Neural cell (in vitro differentiated cells): ENCODE measurements around the gene PRAMEF20. TPM values are rescaled to one million over a fixed set of nuclear protein-coding genes. Genes with fewer than 3 reads are reported as not detected.

Source experiments
- H2AFZ ChIP-seq: fragments of 200-600, 300-800 bp; sonication (generic), shearing (Covaris generic); 2 replicates; pipeline ENCODE4 v1.6.0; 2014; ENCODE audit warnings: low read depth, mild to moderate bottlenecking, antibody characterized with exemption, low read length, moderate library complexity
- H3F3A ChIP-seq: fragments of 200-600 bp; shearing (Covaris generic); 2 replicates; pipeline ENCODE4 v1.6.1; 2016; ENCODE audit warnings: mild to moderate bottlenecking, moderate library complexity, mixed read lengths, antibody characterized with exemption, low read length; ENCODE audit not compliant: insufficient read depth, poor library complexity, severe bottlenecking
- H3K27ac ChIP-seq: fragments of 200-600, 300-800 bp; sonication (generic), shearing (Covaris generic); 2 replicates; pipeline ENCODE4 v1.5.1; 2014; ENCODE audit warnings: mild to moderate bottlenecking, low read length, moderate library complexity
- H3K27me3 ChIP-seq: fragments of 300-800, 200-600 bp; sonication (generic), shearing (Covaris generic); 2 replicates; pipeline ENCODE4 v1.6.0; 2014; ENCODE audit warnings: mild to moderate bottlenecking, low read depth, low read length, moderate library complexity; ENCODE audit not compliant: insufficient read depth
- H3K36me3 ChIP-seq: fragments of 300-800, 200-600 bp; sonication (generic), shearing (Covaris generic); 2 replicates; pipeline ENCODE4 v1.5.1; 2014; ENCODE audit warnings: mild to moderate bottlenecking, antibody characterized with exemption, low read length, moderate library complexity; ENCODE audit not compliant: insufficient read depth
- H3K4me2 ChIP-seq: fragments of 300-800, 200-600 bp; sonication (generic), shearing (Covaris generic); 2 replicates; pipeline ENCODE4 v1.6.0; 2014; ENCODE audit warnings: mild to moderate bottlenecking, low read length
- H3K4me3 ChIP-seq: fragments of 300-800, 200-600 bp; sonication (generic), shearing (Covaris generic); 2 replicates; pipeline ENCODE4 v1.5.1; 2014; ENCODE audit warnings: mild to moderate bottlenecking, low read length, moderate library complexity
- H3K79me2 ChIP-seq: fragments of 200-600 bp; shearing (Covaris generic); replicated peaks from 2 replicates; pipeline ENCODE4 v1.6.0; 2014; ENCODE audit warnings: mild to moderate bottlenecking, low read length, moderate library complexity; ENCODE audit not compliant: insufficient read depth
- H3K9ac ChIP-seq: fragments of 300-800, 200-600 bp; sonication (generic), shearing (Covaris generic); 2 replicates; pipeline ENCODE4 v1.6.1; 2016; ENCODE audit warnings: mild to moderate bottlenecking, low read length, mixed read lengths
- H3K9me2 ChIP-seq: fragments of 200-600 bp; shearing (Covaris generic); 2 replicates; pipeline ENCODE4 v1.6.1; 2016; ENCODE audit warnings: mild to moderate bottlenecking, low read length, mixed read lengths; ENCODE audit not compliant: insufficient read depth
- H3K9me3 ChIP-seq: fragments of 200-600, 300-800 bp; sonication (generic), shearing (Covaris generic); 2 replicates; pipeline ENCODE4 v1.6.1; 2016; ENCODE audit warnings: mild to moderate bottlenecking, mixed run types, low read length, moderate library complexity, mixed read lengths
- H4K20me1 ChIP-seq: fragments of 200-600 bp; shearing (Covaris generic); 2 replicates; pipeline ENCODE4 v1.6.1; 2016; ENCODE audit warnings: mild to moderate bottlenecking, mixed run types; ENCODE audit not compliant: insufficient read depth
- EP300 ChIP-seq: fragments of 450-650 bp; conservative IDR thresholded peaks from 2 replicates; pipeline ENCODE4 v1.6.1; 2014; ENCODE audit warnings: antibody characterized with exemption, mild to moderate bottlenecking, moderate library complexity; ENCODE audit not compliant: poor library complexity, severe bottlenecking
- EZH2 ChIP-seq: fragments of 200-600, 300-800 bp; shearing (Covaris generic), sonication (generic); IDR thresholded peaks from 2 replicates; pipeline ENCODE4 v1.6.1; 2014; ENCODE audit warnings: antibody characterized with exemption, low read length, borderline replicate concordance, mild to moderate bottlenecking; ENCODE audit not compliant: insufficient read depth, poor library complexity, severe bottlenecking
- MXI1 ChIP-seq: fragments of 450-650 bp; conservative IDR thresholded peaks from 2 replicates; pipeline ENCODE4 v1.6.1; 2014; ENCODE audit warnings: antibody characterized with exemption, mild to moderate bottlenecking; ENCODE audit not compliant: poor library complexity, severe bottlenecking
- POLR2AphosphoS5 ChIP-seq: IDR thresholded peaks from 2 replicates; pipeline ENCODE4 v1.6.1; 2012
- RAD21 ChIP-seq: fragments of 450-650 bp; conservative IDR thresholded peaks from 2 replicates; pipeline ENCODE4 v1.6.1; 2014; ENCODE audit warnings: antibody characterized with exemption, mild to moderate bottlenecking, moderate library complexity
- SMC3 ChIP-seq: fragments of 450-650 bp; conservative IDR thresholded peaks from 2 replicates; pipeline ENCODE4 v1.6.1; 2014; ENCODE audit warnings: antibody characterized with exemption, mild to moderate bottlenecking, moderate library complexity; ENCODE audit not compliant: poor library complexity
- TAF1 ChIP-seq: IDR thresholded peaks from 2 replicates; pipeline ENCODE4 v1.6.1; 2012; ENCODE audit warnings: low read depth
- polyA plus RNA-seq: library from polyadenylated mRNA; depleted of rRNA; stranded (reverse); fragments of >200 nt; gene quantifications from 2 replicates; pipeline ENCODE4 v1.2.3, GENCODE V29; 2014
- TF ChIP-seq, protein P1 (sequence below): IDR thresholded peaks from 2 replicates; pipeline ENCODE4 v1.6.1; 2012; ENCODE audit warnings: borderline replicate concordance
- TF ChIP-seq, protein P2 (sequence below): fragments of 450-650 bp; IDR thresholded peaks from 2 replicates; pipeline ENCODE4 v1.5.1; 2014; ENCODE audit warnings: antibody characterized with exemption, mild to moderate bottlenecking, moderate library complexity; ENCODE audit not compliant: poor library complexity, severe bottlenecking

PRAMEF20 gene
- polyA plus RNA-seq, 1 donor from 2014 or later, result not detected

DNA sequence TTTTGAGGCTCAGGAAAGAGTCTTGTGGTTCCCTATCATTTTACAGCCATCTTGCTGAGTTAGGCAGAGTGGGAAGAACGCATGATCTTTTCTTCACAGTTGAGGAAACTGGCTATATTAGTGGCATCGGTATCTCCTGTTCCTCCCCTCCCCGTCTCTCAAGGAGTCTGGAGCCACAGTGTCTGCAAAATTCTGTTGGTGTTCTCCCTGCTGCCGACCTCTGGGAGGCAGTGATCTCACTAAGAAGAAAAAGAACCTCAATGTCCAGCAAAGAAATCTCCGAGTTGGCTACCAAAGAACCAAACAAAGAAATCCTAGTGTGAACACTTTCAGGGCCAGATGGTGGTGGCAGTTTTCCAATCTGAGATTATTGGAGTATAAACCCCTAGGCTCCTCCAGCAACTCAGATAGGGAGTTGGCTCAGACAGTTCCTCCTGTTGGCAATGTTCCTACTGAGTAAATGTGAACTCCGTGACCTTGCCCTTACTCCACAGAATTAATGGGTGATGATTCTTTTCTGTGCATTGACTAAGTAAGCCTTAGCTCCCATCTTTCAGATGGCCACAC, 41.2 kb downstream of the PRAMEF20 start:
- Histone ChIP-seq H3K9ac (no peak overlapping the region), H3K27me3 (no peaks in the 10 kb centered on the region), H2AFZ (no peak overlapping the region), H3K9me2 (no peaks in the 10 kb centered on the region), H3K36me3 (no peaks in the 10 kb centered on the region), H4K20me1 (no peaks in the 10 kb centered on the region), H3K4me3 (no peak overlapping the region), H3K4me2 (no peak overlapping the region), H3K9me3 (no peaks in the 10 kb centered on the region), H3F3A (no peaks in the 10 kb centered on the region), H3K79me2 (no peaks in the 10 kb centered on the region), H3K27ac (no peak overlapping the region)
- TF ChIP-seq RAD21 (no peak), TAF1 (no peak), EP300 (no peak), EZH2 (no peak), POLR2AphosphoS5 (no peak), SMC3 (no peak), MXI1 (no peak)
- TF ChIP-seq, protein P1, sequence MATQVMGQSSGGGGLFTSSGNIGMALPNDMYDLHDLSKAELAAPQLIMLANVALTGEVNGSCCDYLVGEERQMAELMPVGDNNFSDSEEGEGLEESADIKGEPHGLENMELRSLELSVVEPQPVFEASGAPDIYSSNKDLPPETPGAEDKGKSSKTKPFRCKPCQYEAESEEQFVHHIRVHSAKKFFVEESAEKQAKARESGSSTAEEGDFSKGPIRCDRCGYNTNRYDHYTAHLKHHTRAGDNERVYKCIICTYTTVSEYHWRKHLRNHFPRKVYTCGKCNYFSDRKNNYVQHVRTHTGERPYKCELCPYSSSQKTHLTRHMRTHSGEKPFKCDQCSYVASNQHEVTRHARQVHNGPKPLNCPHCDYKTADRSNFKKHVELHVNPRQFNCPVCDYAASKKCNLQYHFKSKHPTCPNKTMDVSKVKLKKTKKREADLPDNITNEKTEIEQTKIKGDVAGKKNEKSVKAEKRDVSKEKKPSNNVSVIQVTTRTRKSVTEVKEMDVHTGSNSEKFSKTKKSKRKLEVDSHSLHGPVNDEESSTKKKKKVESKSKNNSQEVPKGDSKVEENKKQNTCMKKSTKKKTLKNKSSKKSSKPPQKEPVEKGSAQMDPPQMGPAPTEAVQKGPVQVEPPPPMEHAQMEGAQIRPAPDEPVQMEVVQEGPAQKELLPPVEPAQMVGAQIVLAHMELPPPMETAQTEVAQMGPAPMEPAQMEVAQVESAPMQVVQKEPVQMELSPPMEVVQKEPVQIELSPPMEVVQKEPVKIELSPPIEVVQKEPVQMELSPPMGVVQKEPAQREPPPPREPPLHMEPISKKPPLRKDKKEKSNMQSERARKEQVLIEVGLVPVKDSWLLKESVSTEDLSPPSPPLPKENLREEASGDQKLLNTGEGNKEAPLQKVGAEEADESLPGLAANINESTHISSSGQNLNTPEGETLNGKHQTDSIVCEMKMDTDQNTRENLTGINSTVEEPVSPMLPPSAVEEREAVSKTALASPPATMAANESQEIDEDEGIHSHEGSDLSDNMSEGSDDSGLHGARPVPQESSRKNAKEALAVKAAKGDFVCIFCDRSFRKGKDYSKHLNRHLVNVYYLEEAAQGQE, result no peak
- TF ChIP-seq, protein P2, sequence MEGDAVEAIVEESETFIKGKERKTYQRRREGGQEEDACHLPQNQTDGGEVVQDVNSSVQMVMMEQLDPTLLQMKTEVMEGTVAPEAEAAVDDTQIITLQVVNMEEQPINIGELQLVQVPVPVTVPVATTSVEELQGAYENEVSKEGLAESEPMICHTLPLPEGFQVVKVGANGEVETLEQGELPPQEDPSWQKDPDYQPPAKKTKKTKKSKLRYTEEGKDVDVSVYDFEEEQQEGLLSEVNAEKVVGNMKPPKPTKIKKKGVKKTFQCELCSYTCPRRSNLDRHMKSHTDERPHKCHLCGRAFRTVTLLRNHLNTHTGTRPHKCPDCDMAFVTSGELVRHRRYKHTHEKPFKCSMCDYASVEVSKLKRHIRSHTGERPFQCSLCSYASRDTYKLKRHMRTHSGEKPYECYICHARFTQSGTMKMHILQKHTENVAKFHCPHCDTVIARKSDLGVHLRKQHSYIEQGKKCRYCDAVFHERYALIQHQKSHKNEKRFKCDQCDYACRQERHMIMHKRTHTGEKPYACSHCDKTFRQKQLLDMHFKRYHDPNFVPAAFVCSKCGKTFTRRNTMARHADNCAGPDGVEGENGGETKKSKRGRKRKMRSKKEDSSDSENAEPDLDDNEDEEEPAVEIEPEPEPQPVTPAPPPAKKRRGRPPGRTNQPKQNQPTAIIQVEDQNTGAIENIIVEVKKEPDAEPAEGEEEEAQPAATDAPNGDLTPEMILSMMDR, result no peak

DNA sequence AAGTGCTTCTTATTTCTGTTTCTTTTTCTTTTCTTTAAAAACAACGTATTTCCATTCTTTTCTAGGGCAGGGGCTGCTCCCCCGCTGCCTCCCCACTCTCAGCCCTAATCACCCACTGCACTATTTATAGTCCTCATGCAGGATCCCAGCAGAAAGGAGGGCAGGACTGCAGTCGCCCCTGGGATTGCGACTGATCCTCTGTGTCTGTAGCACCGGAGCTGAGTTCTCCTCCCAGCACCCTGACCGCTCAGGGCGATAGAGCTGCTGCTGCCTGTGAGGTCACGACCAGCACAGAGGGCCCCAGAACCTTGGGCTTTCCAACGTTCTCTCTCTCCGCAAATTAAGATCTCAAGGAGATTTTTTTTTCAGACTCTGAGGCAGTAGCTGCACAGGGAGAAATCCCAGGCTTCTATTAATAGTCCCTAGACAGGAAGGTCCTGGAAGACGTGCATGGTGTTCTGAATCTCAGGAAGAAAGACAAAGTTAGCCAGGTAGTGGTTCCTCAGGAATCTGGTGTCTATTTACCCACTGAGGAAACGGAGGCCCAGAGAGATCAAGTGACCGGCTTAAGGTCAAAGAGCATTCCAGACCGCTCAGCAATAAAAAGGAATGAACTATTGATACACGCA, 46.8 kb downstream of the PRAMEF20 start:
- H4K20me1 ChIP-seq, result no peaks in the 10 kb centered on the region
- no peak overlapping the region for H3K27ac ChIP-seq
- H3K4me3 ChIP-seq, result no peak overlapping the region
- no peaks in the 10 kb centered on the region for H3K36me3 ChIP-seq
- no peak for TF ChIP-seq TAF1
- no peak for TF ChIP-seq EZH2
- no peak for TF ChIP-seq EP300
- TF ChIP-seq POLR2AphosphoS5, result no peak
- TF ChIP-seq, protein P2, result no peak
- TF ChIP-seq RAD21, result no peak
- TF ChIP-seq, protein P1, result no peak
- no peak for TF ChIP-seq SMC3
- no peak for TF ChIP-seq MXI1
- H3K9me3 ChIP-seq, result no peaks in the 10 kb centered on the region
- no peak overlapping the region for H2AFZ ChIP-seq
- no peaks in the 10 kb centered on the region for H3F3A ChIP-seq
- H3K79me2 ChIP-seq, result no peaks in the 10 kb centered on the region
- H3K27me3 ChIP-seq, result no peaks in the 10 kb centered on the region
- H3K9me2 ChIP-seq, result no peaks in the 10 kb centered on the region
- H3K9ac ChIP-seq, result no peak overlapping the region
- no peak overlapping the region for H3K4me2 ChIP-seq
